ENCODE data around the gene IL13RA1. TPM values are rescaled to one million over a fixed set of nuclear protein-coding genes. Genes with fewer than 3 reads are reported as not detected.

IL13RA1 gene
- 10 to 100 TPM; 55.2 to 76.7 (median 66.8) TPM for total RNA-seq (2021; fragmentation: NEBNext Ultra II Directional; extraction: Animal tissue kit (Norgen Biotek cat#: 25700))
- long read RNA-seq, full-length matches to known transcripts, result 25 of 47 reads
- long read RNA-seq, partial matches to known transcripts, result 9 of 47 reads
- long read RNA-seq, other reads (novel, unspliced or antisense), result 13 of 47 reads

- H3K4me3 Mint-ChIP-seq, result peak within 1 kb of the TSS; percentile 90
- H3K27me3 Mint-ChIP-seq (ENCODE audit: insufficient read depth), result peaks cover 3% of the 10 kb centered on the region
- no peaks in the 10 kb centered on the region for H3K36me3 Mint-ChIP-seq (ENCODE audit: low read depth)
- 0 out of 2 replicates have a peak, but pooled peaks have one; percentile 8 for TF ChIP-seq CTCF (IDR thresholded peaks at IDR 0.05)
- peak within 1 kb of the TSS; percentile 86 for H3K27ac Mint-ChIP-seq
- peaks cover 67% of the 10 kb centered on the region for H3K4me1 Mint-ChIP-seq (ENCODE audit: low read depth)
- peak; percentile 62 for DNase-seq
- no peaks in the 10 kb centered on the region for H3K9me3 Mint-ChIP-seq
Measured at GRCh38 chrX:118726887-118727685, at the start of gene IL13RA1. IL13RA1 (plus strand) TSS chrX:118727606; CDS start chrX:118727639, 33 bp downstream.

GRCh38 chrX:118679290-118679689, 48.1 kb upstream of the IL13RA1 start:
- no peaks in the 10 kb centered on the region; the same call in 1 of the 2 replicates for H3K27me3 Mint-ChIP-seq (ENCODE audit: insufficient read depth)
- no peak for DNase-seq
- H3K36me3 Mint-ChIP-seq (ENCODE audit: low read depth), result no peaks in the 10 kb centered on the region
- no peak overlapping the region for H3K4me3 Mint-ChIP-seq
- no peak overlapping the region for H3K27ac Mint-ChIP-seq
- no peaks in the 10 kb centered on the region; the same call in 1 of the 2 replicates for H3K4me1 Mint-ChIP-seq (ENCODE audit: low read depth)
- no peaks in the 10 kb centered on the region for H3K9me3 Mint-ChIP-seq
- TF ChIP-seq CTCF (IDR thresholded peaks at IDR 0.05), result peak; percentile 42

GRCh38 chrX:118682258-118683014, 45.0 kb upstream of the IL13RA1 start:
- Mint-ChIP-seq H3K36me3 (ENCODE audit: low read depth) (no peaks in the 10 kb centered on the region), H3K27me3 (ENCODE audit: insufficient read depth) (no peaks in the 10 kb centered on the region; the same call in 1 of the 2 replicates), H3K9me3 (no peaks in the 10 kb centered on the region), H3K4me1 (ENCODE audit: low read depth) (no peaks in the 10 kb centered on the region; the same call in 1 of the 2 replicates), H3K27ac (no peak overlapping the region), H3K4me3 (no peak overlapping the region)
- TF ChIP-seq CTCF (IDR thresholded peaks at IDR 0.05), result no peak
- no peak for DNase-seq

GRCh38 chrX:118685393-118685792, 42.0 kb upstream of the IL13RA1 start:
- Mint-ChIP-seq H3K4me3 (no peak overlapping the region), H3K4me1 (ENCODE audit: low read depth) (no peaks in the 10 kb centered on the region; the same call in 1 of the 2 replicates), H3K36me3 (ENCODE audit: low read depth) (no peaks in the 10 kb centered on the region; the same call in 1 of the 2 replicates), H3K27ac (no peak overlapping the region), H3K9me3 (no peaks in the 10 kb centered on the region), H3K27me3 (ENCODE audit: insufficient read depth) (no peaks in the 10 kb centered on the region; the same call in 1 of the 2 replicates)
- DNase-seq, result no peak
- TF ChIP-seq CTCF (IDR thresholded peaks at IDR 0.05), result no peak

GRCh38 chrX:118688935-118689334, 38.5 kb upstream of the IL13RA1 start:
- Mint-ChIP-seq H3K36me3 (ENCODE audit: low read depth) (no peaks in the 10 kb centered on the region; the same call in 1 of the 2 replicates), H3K27ac (no peak overlapping the region), H3K4me1 (ENCODE audit: low read depth) (peaks cover 5% of the 10 kb centered on the region), H3K4me3 (no peak overlapping the region), H3K27me3 (ENCODE audit: insufficient read depth) (no peaks in the 10 kb centered on the region), H3K9me3 (no peaks in the 10 kb centered on the region)
- no peak for TF ChIP-seq CTCF (IDR thresholded peaks at IDR 0.05)
- no peak for DNase-seq
